PC-3 (cell line): ENCODE measurements around the gene FMNL1. TPM values are rescaled to one million over a fixed set of nuclear protein-coding genes. Genes with fewer than 3 reads are reported as not detected.

ENCODE experiments used
- ATAC-seq: fragments of 200-7000 bp; cut with Tn5 transposase; 2 replicates; pipeline ENCODE4 v1.9.1; 2020; ENCODE audit warnings: mild to moderate bottlenecking, moderate library complexity
- BruUV-seq: library from RNA; stranded (reverse); fragments of 400-500 nt; replicated peaks from 2 replicates; lab custom pipeline; 2021; lab: Mats Ljungman, UMichigan
- CTCF ChIA-PET: fragments of 300-600 bp; sonication (Branson Sonifier 250); formaldehyde crosslinking; loops from one replicate; lab custom pipeline; 2022; ENCODE audit warnings: antibody characterized with exemption; lab: Charles Lee
- POLR2A ChIA-PET: fragments of 300-600 bp; sonication (Branson Sonifier 250); formaldehyde crosslinking; loops from one replicate; lab custom pipeline; 2022; ENCODE audit warnings: antibody characterized with exemption; ENCODE audit not compliant: unreplicated experiment; lab: Charles Lee
- DNase-seq: peaks from one replicate; pipeline ENCODE4 v3.0.0-alpha.2; 2015
- H2AFZ ChIP-seq: fragments of 300-600 bp; sonication (generic); 2 replicates; pipeline ENCODE4 v1.6.0; 2016; ENCODE audit warnings: antibody characterized with exemption, low read length
- H3F3A ChIP-seq: fragments of 300-600 bp; sonication (generic); one replicate; pipeline ENCODE4 v1.6.0; 2017; ENCODE audit warnings: antibody characterized with exemption, low read length, control low read depth, mild to moderate bottlenecking; ENCODE audit not compliant: unreplicated experiment
- H3K27ac ChIP-seq: fragments of 300-600 bp; sonication (generic); 2 replicates; pipeline ENCODE4 v1.5.1; 2016; ENCODE audit warnings: mild to moderate bottlenecking, low read length
- H3K27me3 ChIP-seq: fragments of 300-600 bp; sonication (generic); 2 replicates; pipeline ENCODE4 v1.6.1; 2016; ENCODE audit warnings: low read length, mixed read lengths
- H3K36me3 ChIP-seq: fragments of 300-600 bp; sonication (generic); 2 replicates; pipeline ENCODE4 v1.6.1; 2016; ENCODE audit warnings: low read depth, mixed run types, low read length, mixed read lengths
- H3K4me1 ChIP-seq: fragments of 300-600 bp; sonication (generic); 2 replicates; pipeline ENCODE4 v1.5.1; 2016; ENCODE audit warnings: low read length; ENCODE audit not compliant: insufficient read depth
- H3K4me2 ChIP-seq: fragments of 300-600 bp; sonication (generic); 2 replicates; pipeline ENCODE4 v1.6.0; 2016; ENCODE audit warnings: low read length
- H3K4me3 ChIP-seq: fragments of 300-600 bp; sonication (generic); 2 replicates; pipeline ENCODE4 v1.5.1; 2016; ENCODE audit warnings: mild to moderate bottlenecking, low read length, mixed read lengths
- H3K79me2 ChIP-seq: fragments of 300-600 bp; sonication (generic); 2 replicates; pipeline ENCODE4 v1.6.1; 2017; ENCODE audit warnings: low read length, mixed read lengths
- H3K9ac ChIP-seq: fragments of 300-600 bp; sonication (generic); 2 replicates; pipeline ENCODE4 v1.6.0; 2016; ENCODE audit warnings: mild to moderate bottlenecking, low read length
- H3K9me2 ChIP-seq: fragments of 300-600 bp; sonication (generic); replicated peaks from 2 replicates; pipeline ENCODE4 v1.6.1; 2016; ENCODE audit warnings: mixed run types, low read length, mixed read lengths
- H3K9me3 ChIP-seq: fragments of 300-600 bp; sonication (generic); 2 replicates; pipeline ENCODE4 v1.6.1; 2016; ENCODE audit warnings: low read length, mixed read lengths
- H4K20me1 ChIP-seq: fragments of 300-600 bp; sonication (generic); 2 replicates; pipeline ENCODE4 v1.6.1; 2016; ENCODE audit warnings: low read length, mixed read lengths
- CTCF ChIP-seq: fragments of 300-600 bp; sonication (generic); conservative IDR thresholded peaks from 2 replicates; pipeline ENCODE4 v1.5.1; 2017; ENCODE audit warnings: antibody characterized with exemption, low read depth, mild to moderate bottlenecking, low read length
- EZH2 ChIP-seq: fragments of 300-600 bp; sonication (generic); IDR thresholded peaks from one replicate; pipeline ENCODE4 v1.6.1; 2017; ENCODE audit warnings: antibody characterized with exemption, mild to moderate bottlenecking, low read length; ENCODE audit not compliant: unreplicated experiment
- EZH2phosphoT487 ChIP-seq: fragments of 300-600 bp; sonication (generic); IDR thresholded peaks from 2 replicates; pipeline ENCODE4 v1.6.1; 2018; ENCODE audit warnings: mild to moderate bottlenecking, antibody characterized with exemption, low read length, borderline replicate concordance
- intact Hi-C: fragments of 100-400 bp; cut with micrococcal nuclease; formaldehyde crosslinking; loops from 2 replicates; pipeline ENCODE4 v1.9.0; 2023
- total RNA-seq: library from RNA; depleted of rRNA; stranded (reverse); fragments of >200 nt; gene quantifications from 2 replicates; pipeline ENCODE4 v1.2.3, GENCODE V29; 2014

FMNL1 gene
- total RNA-seq, 1 experiment from 2014 or later = 8.2 TPM

- Histone ChIP-seq H3F3A (no peaks in the 10 kb centered on the region), H3K9ac (no peak overlapping the region), H3K4me1 (peaks cover 2% of the 10 kb centered on the region), H3K4me2 (no peak overlapping the region), H2AFZ (no peak overlapping the region), H3K9me2 (no peaks in the 10 kb centered on the region), H3K79me2 (peaks cover 1% of the 10 kb centered on the region), H3K9me3 (no peaks in the 10 kb centered on the region), H4K20me1 (no peaks in the 10 kb centered on the region), H3K27me3 (no peaks in the 10 kb centered on the region), H3K36me3 (no peaks in the 10 kb centered on the region), H3K4me3 (no peak overlapping the region), H3K27ac (no peak overlapping the region)
- no TSS peak for BruUV-seq
- no peak for ATAC-seq
- DNase-seq = no peak
- POLR2A ChIA-PET = no interaction called here
- TF ChIP-seq EZH2phosphoT487 (no peak), CTCF (no peak), EZH2 (no peak)
- CTCF ChIA-PET = no interaction called here
- intact Hi-C loops = no loop called here
These were observed 19.8 kb downstream of the FMNL1 start for GRCh38 chr17:45241328-45242028.

DNA sequence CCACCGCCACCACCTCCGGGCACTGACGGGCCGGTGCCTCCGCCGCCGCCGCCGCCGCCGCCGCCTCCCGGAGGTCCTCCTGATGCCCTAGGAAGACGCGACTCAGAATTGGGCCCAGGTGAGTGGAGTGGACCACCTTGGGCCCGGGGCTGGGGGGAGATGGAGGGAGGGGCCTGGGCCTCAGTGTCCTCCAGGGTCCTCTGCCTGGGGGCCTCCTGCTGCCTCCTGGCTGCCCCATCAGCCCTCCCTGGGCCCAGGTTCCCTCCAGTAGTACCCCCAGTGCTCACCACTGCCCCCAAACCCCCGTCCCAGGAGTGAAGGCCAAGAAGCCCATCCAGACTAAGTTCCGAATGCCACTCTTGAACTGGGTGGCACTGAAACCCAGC is 20.3 kb downstream of the FMNL1 start:
- BruUV-seq = no TSS peak
- H3K4me1 ChIP-seq = peaks cover 7% of the 10 kb centered on the region
- H3K4me2 ChIP-seq = no peak overlapping the region
- H4K20me1 ChIP-seq = no peaks in the 10 kb centered on the region
- no peak overlapping the region for H2AFZ ChIP-seq
- H3K36me3 ChIP-seq = no peaks in the 10 kb centered on the region
- DNase-seq (no peak), ATAC-seq (no peak)
- intact Hi-C loops = no loop called here
- ChIA-PET POLR2A (no interaction called here), CTCF (no interaction called here)
- H3K9me3 ChIP-seq = no peaks in the 10 kb centered on the region
- no peaks in the 10 kb centered on the region for H3F3A ChIP-seq
- H3K9me2 ChIP-seq = no peaks in the 10 kb centered on the region
- H3K27me3 ChIP-seq = no peaks in the 10 kb centered on the region
- no peak overlapping the region for H3K4me3 ChIP-seq
- H3K27ac ChIP-seq = no peak overlapping the region
- TF ChIP-seq EZH2 (no peak), CTCF (no peak), EZH2phosphoT487 (no peak)
- H3K79me2 ChIP-seq = peaks cover 7% of the 10 kb centered on the region
- H3K9ac ChIP-seq = no peak overlapping the region

DNA sequence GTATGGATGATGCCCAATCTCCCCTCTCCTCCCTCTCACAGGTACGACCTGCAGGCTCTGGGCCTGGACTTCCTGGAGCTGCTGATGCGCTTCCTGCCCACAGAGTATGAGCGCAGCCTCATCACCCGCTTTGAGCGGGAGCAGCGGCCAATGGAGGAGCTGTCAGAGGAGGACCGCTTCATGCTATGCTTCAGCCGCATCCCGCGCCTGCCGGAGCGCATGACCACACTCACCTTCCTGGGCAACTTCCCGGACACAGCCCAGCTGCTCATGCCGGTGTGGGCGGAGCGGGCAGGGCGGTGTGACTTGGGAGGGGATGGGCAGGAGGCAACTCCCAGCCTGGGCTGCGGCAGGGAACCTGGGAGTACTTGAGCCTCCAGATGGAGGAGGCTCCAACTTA is 22.1 kb downstream of the FMNL1 start:
- ATAC-seq = no peak
- ChIA-PET POLR2A (no interaction called here), CTCF (no interaction called here)
- Histone ChIP-seq H3K36me3 (no peaks in the 10 kb centered on the region), H3K27ac (no peak overlapping the region), H3K27me3 (no peaks in the 10 kb centered on the region), H3K4me2 (no peak overlapping the region), H3K4me1 (peaks cover 13% of the 10 kb centered on the region), H2AFZ (no peak overlapping the region), H3K9me3 (no peaks in the 10 kb centered on the region), H3K9me2 (no peaks in the 10 kb centered on the region), H3K4me3 (no peak overlapping the region), H3K9ac (no peak overlapping the region), H3F3A (no peaks in the 10 kb centered on the region), H3K79me2 (peaks cover 12% of the 10 kb centered on the region), H4K20me1 (no peaks in the 10 kb centered on the region)
- BruUV-seq = no TSS peak
- no peak for TF ChIP-seq EZH2phosphoT487
- TF ChIP-seq CTCF = no peak
- TF ChIP-seq EZH2 = no peak
- intact Hi-C loops = no loop called here
- DNase-seq = no peak
